Measurements from ENCODE around the gene PLD1.
"Not testable (repeated sequence)": the region's sequence is repeated elsewhere in the genome, so short reads cannot be mapped to it uniquely, and the experiment has no call there.

Gene PLD1

DNA sequence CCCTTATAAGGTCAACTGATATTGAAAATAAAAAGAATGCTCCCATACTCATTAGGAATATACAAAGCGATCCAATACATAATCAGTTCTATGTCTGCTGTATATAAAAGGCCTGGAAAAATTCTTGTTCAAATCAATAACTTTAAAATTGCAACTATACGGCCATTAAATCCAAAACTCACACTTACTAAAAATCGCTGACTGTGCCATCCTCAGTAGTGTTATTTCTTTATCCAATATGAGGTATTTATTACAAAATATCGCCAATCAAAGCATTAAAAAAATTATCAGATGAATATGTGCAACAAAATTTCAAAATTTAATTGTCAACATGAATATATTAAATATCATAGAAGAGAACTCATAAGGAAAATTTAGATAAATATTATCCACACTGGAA, 146.5 kb downstream of the PLD1 start:
- DNase-seq (ENCODE audit: low spot score): no peak

GRCh38 chr3:171661484-171661883, 148.8 kb downstream of the PLD1 start:
- DNase-seq (ENCODE audit: low spot score): no peak

- DNase-seq (ENCODE audit: low spot score): no peak
Observed at GRCh38 chr3:171660188-171660587, 150.1 kb downstream of the PLD1 start.

DNA sequence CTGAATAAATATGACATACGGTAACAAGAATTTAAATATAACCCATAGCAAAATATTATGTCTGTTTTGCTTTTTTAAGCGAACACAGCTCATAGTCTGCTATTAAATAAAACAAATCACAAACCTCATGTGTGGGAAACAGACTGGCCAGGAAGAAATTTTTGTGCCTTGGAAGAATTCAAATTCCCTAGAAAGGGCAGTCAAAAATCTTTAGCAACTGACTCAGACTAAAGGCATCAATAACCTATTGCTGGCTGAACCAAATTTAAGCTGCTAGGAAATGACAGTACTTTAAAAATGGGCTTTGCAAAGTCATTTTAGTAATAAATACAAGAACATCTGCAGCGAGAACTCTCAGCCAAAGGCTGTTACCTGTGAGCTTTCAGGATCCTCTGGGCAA, 151.4 kb downstream of the PLD1 start:
- DNase-seq (ENCODE audit: low spot score): no peak

DNA sequence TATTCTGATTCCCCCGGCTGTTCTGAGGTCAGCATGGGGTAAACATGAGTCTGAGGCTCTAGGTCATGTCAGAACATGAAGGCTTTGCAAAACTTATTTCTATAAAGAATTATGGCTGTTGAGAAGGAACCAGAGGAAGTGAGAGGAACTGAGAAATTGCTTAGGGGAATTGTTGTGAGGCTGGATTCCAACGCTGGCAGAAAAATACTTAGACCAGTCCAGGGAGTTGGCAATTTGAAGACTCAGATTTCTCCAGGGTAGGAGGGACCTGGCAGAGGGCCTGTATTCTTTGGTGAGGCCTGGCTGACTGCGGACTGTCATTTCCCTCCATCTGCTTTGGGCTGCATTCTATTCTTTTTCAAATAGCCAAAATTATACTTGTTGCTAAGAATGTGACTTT, 155.5 kb downstream of the PLD1 start:
- peak; percentile 57 for DNase-seq (ENCODE audit: low spot score)

- DNase-seq (ENCODE audit: low spot score): no peak
Observed at GRCh38 chr3:171654326-171654725, 156.0 kb downstream of the PLD1 start.

GRCh38 chr3:171653701-171654100, 156.6 kb downstream of the PLD1 start:
- DNase-seq (ENCODE audit: low spot score): no peak

DNA sequence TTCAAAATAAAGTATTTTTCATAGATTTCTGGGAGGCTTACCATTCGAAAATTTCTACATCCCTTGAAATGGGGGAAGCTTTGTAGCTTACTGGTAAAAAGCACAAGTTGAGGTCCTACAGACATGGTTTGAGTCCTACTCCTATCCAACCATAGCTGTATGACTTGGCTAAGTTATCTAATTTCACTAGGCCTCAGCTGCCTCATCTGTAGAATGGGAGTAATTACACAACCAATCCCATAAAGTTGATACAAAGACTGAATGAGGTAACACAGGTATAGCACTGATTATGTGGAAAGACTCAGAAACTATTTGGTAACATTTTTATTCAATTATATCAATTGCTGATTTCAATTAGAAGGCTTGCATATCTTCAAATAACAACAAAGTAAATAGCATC, 157.4 kb downstream of the PLD1 start:
- DNase-seq (ENCODE audit: low spot score): no peak

DNA sequence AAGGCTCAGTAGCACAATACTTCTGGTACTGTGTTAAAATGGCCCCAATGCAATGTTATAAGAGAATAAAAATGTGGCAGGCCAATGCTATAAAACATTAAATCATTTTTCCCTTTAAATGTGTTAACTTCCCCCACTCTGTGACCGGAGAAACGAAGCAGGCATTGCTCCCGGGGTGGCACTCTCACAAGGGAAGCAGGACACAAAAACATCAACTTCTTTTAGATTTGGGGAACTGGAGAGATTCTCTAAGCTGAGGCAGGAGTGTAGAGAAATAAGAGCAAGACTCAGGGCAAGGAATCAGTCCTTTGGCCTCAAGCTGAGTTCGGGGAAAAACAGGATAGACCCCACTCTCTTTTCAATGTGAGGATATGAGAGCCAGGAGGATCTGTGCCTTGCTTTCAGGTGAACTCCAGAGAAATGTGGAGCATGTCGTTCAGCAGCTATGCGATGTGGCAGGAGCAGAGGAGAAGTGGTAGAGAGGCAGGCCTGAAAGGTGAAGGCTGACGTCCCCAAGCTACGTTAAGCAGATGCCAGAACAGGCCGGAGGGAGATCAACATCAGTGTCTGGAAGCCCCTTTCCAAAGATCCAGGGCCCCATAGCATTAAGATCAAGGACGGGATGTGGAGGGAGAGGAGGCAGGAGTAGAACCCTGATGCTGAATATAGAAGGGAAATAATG, 160.2 kb downstream of the PLD1 start:
- peak; percentile 59 for DNase-seq (ENCODE audit: low spot score)

DNA sequence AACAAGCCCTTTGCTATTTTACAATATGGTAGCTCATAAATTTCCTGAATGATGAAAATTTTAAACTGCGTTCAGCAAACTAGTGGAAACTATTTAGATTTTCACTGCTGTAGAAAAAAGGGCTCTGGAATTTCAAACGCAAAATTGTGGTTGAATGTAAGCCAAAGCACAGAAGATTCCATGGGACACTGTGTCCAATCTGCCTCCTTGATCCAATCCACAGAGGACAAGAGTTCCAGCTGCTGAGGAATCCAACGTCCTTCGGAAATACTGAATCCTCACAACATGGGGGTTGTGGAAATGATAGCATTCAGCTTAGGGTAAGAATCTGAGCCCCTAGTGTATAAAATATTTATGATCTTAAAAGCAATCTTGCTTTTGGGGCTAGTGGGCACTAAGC, 161.0 kb downstream of the PLD1 start:
- DNase-seq (ENCODE audit: low spot score): no peak

DNA sequence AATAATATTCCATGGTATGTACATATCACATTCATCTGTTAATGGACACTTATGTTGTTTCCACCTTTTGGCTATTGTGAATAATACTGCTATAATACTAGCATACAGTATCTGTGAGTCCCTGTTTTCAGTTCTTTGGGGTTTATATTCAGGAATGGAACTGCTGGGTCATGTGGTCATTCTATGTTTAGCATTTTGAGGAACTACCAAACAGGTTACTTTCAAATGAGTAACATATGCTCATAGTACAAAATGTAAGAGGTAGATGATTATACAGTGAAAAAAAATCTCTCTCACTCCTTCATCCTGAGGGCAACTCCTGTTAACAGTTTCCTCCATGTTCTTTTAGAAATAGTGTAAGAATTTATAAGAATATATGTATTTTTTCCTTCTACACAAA, 162.2 kb downstream of the PLD1 start:
- peak; percentile 28 for DNase-seq (ENCODE audit: low spot score)

- peak; percentile 77 for DNase-seq (ENCODE audit: low spot score)
Observed at GRCh38 chr3:171646357-171647133, 163.7 kb downstream of the PLD1 start.

- no peak for DNase-seq (ENCODE audit: low spot score)
Observed at GRCh38 chr3:171644681-171645080, 165.6 kb downstream of the PLD1 start.

GRCh38 chr3:171643681-171644080, 166.6 kb downstream of the PLD1 start:
- no peak for DNase-seq (ENCODE audit: low spot score)

DNA sequence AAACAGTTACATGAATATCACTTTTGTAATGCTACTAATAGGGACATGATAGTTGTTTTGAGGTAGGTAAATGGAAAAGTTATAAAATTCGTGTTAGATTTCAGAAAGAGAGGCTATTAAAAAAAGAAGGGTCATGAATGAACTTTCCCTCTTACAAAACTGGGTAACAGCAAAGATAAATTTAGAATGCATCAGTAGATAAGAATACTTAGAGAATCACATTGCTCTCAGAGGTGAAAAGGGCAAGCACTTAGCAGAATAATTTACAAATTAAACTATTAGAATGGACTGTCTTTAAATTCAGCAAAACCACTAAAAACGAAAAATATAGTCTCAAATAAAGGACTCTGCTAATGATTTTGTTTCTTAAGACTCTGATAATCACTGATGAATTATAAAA, 167.2 kb downstream of the PLD1 start:
- DNase-seq (ENCODE audit: low spot score): no peak

DNA sequence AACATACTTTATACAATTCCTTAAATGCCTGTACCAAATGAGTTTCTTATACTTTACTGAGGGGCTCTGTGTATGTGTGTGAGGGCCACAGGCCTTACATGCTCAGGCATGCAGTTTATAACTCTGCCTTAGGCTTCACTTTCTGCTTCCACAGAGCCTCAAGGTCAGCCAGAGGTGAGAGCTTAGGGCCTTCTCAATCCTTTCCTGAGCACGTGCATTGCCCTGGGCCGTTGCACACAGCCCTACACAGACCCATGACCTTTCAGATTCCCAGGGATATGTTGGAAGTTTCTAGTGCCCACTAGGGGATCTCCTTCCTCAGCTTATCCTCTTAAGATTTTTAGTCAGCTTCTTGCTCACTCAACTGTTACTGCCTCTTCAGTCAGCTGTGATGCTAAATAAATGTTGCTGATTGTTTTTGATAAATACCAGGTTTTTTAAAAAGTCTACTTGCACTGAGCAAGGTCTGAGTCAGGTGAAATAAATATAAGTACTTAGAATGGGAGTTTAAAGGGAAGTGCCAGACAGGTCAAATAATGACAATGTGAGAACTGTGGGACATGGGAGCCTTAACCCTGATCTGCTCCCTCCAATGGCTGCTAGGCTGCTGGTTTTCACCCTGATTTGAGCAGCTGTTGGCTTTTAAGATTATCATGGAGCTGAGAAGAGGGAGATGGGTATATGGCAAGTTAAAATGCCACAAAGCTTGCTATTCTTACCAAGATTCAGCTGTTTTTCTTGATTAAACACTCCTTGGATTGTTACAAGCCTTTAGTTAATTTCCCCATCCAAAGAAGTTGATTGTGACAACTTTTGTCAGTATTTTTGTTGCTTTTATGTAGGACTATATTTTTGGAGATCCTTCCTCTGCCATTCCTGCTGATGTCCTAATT, 169.5 kb downstream of the PLD1 start:
- no peak for DNase-seq (ENCODE audit: low spot score)

DNA sequence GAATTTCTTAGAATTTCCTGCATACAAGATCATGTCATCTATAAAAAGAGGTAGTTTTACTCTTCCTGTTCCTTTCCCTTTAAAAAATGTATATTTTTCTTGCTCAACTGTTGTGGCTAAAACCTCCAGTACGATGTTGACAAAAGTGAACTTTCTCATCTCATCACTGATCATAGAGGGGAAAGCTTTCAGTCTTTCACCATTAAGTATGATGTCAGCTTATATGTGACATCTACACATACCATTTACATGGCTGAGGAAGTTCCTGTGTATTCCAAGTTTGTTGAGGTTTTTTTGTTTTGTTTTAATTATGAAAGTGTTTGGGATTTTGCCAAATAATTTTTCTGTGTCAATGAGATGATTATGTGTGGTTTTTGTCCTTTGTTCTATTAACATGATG, 173.6 kb downstream of the PLD1 start:
- no peak for DNase-seq (ENCODE audit: low spot score)

DNA sequence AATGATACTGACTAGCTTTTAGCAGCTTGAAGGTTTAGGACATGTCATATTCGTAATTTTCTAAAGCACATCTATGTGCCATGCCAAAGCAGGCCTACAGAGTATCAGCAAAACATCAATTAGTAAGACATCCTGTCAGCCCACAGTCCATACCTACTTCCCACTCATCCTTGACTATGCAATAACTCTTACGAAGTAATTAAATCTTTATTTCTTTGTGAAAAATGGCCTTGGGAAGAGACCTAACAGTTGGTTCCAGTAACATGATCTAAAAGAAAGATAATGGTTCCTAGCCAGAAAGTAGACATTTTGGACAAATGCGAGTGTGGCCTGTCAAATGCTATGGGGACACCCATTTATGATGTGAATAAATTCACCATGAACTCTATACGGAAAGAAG, 177.5 kb downstream of the PLD1 start:
- DNase-seq (ENCODE audit: low spot score): no peak

DNA sequence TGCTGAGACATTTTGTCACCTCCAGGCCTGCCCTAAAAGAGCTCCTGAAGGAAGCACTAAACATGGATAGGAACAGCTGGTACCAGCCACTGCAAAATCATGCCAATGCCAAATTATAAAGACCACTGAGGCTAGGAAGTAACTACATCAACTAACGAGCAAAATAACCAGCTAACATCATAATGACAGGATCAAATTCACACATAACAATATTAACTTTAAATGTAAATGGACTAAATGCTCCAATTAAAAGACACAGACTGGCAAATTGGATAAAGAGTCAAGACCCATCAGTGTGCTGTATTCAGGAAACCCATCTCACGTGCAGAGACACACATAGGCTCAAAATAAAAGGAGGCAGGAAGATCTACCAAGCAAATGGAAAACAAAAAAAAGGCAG, 183.5 kb downstream of the PLD1 start:
- DNase-seq (ENCODE audit: low spot score): not testable (repeated sequence)

GRCh38 chr3:171622126-171622525, 188.2 kb downstream of the PLD1 start:
- DNase-seq (ENCODE audit: low spot score): no peak

GRCh38 chr3:171620825-171621434, 189.4 kb downstream of the PLD1 start:
- DNase-seq (ENCODE audit: low spot score): no peak

GRCh38 chr3:171616798-171617197, 193.5 kb downstream of the PLD1 start:
- no peak for DNase-seq (ENCODE audit: low spot score)
